CD4-positive, alpha-beta T cell treated with Interleukin-17A for 4 hours (primary cell): ENCODE data around the gene GRAMD1B.

Experiments used
- DNase-seq: peaks from one replicate; pipeline ENCODE4 v3.0.0-alpha.2; 2020; ENCODE audit warnings: mixed read lengths

The GRAMD1B gene

GRCh38 chr11:123478352-123478987 is 48.4 kb downstream of the GRAMD1B start:
- DNase-seq = peak; percentile 23

- DNase-seq = no peak
Measured at GRCh38 chr11:123479048-123479837, 49.2 kb downstream of the GRAMD1B start.

GRCh38 chr11:123480290-123480815 is 50.3 kb downstream of the GRAMD1B start:
- no peak for DNase-seq

GRCh38 chr11:123480882-123481281 is 50.8 kb downstream of the GRAMD1B start:
- DNase-seq = no peak

- no peak for DNase-seq
Measured at GRCh38 chr11:123481640-123482039, 51.6 kb downstream of the GRAMD1B start.

GRCh38 chr11:123482218-123482617 is 52.1 kb downstream of the GRAMD1B start:
- no peak for DNase-seq

GRCh38 chr11:123483058-123483457 is 53.0 kb downstream of the GRAMD1B start:
- DNase-seq = no peak

GRCh38 chr11:123483466-123483865 is 53.4 kb downstream of the GRAMD1B start:
- DNase-seq = no peak

- no peak for DNase-seq
Measured at GRCh38 chr11:123484448-123484847, 54.4 kb downstream of the GRAMD1B start.

- no peak for DNase-seq
Measured at GRCh38 chr11:123487157-123487744, 57.2 kb downstream of the GRAMD1B start.

- no peak for DNase-seq
Measured at GRCh38 chr11:123490527-123490926, 60.5 kb downstream of the GRAMD1B start.

GRCh38 chr11:123491241-123491640 is 61.2 kb downstream of the GRAMD1B start:
- DNase-seq = no peak

GRCh38 chr11:123493349-123494063 is 63.4 kb downstream of the GRAMD1B start:
- DNase-seq = no peak

GRCh38 chr11:123494195-123495050 is 64.4 kb downstream of the GRAMD1B start:
- no peak for DNase-seq

- DNase-seq = no peak
Measured at GRCh38 chr11:123504401-123504800, 74.3 kb downstream of the GRAMD1B start.

GRCh38 chr11:123505546-123506299 is 75.7 kb downstream of the GRAMD1B start:
- no peak for DNase-seq

GRCh38 chr11:123507043-123507442 is 77.0 kb downstream of the GRAMD1B start:
- DNase-seq = no peak

GRCh38 chr11:123509737-123510578 is 79.9 kb downstream of the GRAMD1B start:
- DNase-seq = no peak

- DNase-seq = no peak
Measured at GRCh38 chr11:123510579-123510905, 80.5 kb downstream of the GRAMD1B start.
